Measurements from ENCODE around the gene TFAP2A.

Gene TFAP2A

DNA sequence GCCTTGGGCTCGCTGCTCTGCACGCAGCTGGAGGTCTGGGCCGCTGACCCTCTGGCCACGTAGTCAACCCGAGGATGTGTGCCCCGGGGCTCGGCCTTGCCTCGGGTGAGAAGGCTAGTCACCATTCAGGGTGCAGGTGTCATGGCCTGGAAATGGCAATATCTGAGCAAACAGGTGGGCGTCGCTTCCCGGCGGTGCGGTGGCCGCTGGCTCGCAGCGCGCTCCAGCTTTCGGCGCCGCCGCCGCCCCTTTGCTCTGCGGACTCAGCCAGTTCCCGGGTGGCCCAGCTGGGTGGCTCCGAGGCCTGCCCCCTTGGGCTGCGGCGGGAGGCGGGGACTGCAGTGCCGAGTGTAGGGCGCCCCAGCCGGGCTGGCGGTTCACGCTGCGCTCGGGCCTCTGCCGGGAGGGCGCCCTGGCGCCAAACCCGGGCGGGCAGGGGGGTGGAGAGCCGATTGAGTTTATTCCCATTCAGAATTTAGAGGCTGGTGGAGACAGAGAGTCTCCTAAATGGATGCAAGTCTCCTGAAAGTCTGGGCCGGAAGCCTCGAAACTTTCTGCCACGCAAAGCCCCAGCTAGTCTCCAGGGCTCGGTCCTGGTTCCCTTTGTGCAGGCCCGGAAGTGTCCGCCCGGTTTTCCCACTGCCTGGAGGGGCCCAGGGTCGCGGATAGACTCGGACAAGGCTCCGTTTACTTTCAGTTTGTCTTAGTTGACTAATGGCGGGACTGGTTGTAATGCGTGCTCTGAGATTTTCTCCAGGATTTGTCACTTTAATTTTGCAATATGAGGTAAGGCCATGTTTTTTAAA is 11.3 kb upstream of the TFAP2A start:
- DNase-seq (ENCODE audit: low read depth in 3 of 3) = no peak

DNA sequence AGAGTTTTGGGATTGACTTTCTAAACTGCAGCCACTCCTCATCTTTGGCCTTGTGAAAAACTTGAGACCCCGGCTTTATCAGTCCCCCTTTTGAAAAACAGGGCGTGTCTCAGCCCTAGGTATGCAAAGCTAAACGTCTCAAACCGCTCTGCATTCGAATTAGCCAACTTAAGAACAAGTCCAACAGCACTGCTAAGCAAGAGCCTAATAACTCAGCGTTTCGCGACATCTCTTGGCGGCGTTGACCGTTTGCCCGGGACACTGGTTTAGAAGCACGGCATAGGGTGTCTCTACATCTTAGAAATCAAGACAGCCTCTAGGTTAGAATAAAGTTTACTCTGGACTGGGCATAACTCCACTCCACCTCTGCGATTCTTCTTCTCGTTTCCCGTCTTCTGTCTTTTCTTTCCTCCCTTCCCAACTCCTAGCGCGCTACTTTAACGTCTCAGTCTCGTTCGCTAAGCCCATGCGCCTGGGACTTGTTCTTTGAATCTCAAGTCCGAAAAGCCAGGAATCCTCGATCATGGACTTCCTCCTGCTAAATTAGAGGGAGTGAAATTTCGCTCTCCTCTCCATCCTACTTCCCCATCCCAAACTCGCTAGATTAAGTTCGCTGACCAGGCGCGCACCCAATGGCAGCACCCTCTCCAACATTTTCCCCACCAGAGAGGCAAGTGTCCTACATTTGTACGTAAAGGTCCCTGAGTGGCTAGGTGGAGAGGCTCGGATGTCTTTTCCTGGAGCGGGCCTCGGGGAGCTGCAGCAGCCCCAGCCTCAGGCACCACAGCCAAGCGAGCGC is 10.5 kb upstream of the TFAP2A start:
- DNase-seq (ENCODE audit: low read depth in 3 of 3) = no peak

DNA sequence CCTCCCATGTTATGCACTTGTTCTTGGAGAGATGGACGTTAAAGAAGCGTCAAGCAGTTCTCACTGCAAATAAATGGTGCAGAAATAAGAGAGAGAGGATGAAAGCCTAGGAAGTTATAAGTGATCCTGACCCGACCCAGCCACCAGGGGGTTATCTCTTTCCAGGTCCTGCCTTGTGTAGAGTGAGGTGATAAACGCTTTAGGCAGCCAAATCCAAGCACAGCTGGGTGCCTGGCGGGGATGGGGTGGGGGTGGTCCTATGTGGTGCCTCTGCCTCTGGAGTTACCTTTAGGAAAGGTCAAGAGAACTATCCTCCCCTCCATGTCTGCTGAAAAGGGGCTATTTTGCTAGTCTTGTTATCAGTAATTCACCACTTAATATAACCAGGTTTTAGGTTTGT is 9.2 kb upstream of the TFAP2A start:
- DNase-seq (ENCODE audit: low read depth in 3 of 3) = no peak

DNA sequence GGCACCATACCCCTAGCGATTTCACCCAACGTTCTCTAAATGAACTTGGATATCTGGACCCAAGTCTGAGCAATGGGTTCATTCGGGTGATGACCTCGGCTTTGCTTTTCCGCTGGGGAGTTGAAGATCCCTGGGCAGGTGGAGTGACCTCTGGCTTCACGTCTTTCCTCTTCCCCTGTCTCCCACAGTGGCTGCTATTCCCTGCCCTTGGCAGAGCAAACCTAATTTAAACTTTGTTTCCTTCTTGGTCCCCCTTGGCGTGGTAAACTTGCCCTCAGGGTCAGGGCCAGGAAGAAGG is 7.8 kb upstream of the TFAP2A start:
- no peak for DNase-seq (ENCODE audit: low read depth in 3 of 3)

DNA sequence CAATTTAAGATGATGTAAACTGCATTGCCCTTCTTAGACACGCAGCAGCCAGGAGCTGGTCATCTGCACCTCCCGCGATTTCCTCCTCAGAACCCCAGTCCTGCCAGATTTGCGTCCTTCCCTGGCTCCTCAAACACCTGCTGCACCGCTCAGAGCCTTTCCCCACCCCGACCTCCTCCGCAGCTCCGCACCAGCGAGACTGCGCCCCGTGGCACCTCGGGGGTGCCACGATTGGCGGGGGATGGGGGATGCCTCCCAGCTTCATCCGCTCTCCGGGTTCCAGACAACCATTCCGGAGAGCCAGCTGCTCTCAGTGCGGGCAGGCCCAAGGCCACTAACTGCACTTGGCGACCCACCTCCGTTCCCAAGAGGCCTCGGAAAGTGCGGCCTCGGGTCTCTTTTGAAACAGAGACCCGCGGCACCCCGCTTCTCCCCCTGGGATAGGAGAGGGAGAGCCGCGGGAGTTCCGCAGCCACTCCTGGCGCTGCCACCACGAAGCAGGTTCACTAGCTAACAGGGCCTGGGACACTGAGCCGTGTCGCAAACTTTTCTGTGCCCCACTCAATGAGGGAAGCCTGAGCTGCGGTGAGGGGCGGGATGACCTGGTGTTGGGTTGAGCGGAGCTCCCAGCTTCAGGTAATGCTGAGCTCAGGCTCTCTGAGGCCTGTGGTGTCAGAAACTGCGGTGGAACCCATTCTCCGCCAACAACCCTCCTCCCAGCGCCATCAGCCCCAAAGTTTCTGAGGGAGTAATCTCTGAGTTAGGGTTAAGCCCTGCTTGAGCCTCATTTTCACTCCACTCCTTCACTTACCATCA is 7.3 kb upstream of the TFAP2A start:
- DNase-seq (ENCODE audit: low read depth in 3 of 3) = no peak

DNA sequence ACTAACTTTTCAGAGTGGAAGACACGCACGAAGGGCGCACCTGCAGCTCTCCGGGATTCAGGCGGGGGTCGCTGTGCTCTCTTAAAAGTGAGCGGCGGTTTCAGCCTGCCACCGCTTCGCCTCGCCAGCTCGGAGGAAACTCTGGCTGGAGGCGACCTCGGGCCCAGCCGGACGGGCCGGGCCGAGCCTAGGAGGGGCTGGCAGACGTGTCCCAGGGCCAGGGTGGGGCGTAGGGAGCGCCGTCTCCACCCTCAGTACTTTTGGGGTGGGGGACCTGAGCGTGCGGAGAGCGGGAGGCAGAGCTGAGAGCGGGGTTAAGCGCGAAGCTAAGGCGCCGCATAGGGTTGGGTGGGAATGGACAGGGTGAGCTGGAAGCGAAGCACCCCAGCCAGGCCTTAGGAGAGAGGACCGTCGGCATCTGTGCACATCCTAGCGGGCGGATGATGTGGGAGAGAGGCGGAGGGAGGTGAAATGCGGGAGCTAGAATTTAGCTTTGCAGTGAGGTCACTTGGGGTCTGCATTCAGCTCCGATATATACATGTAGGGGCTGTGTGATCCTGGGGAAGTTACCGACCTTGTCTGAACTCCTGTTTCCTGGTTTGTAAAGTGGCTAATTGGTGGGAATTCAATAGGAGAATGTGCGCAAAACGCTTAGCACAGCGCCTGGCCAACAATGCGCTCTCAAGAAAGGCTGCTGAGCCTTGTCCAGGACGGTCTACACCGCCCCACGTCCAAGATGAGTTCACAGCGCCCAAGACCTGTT is 6.5 kb upstream of the TFAP2A start:
- no peak for DNase-seq (ENCODE audit: low read depth in 3 of 3)

DNA sequence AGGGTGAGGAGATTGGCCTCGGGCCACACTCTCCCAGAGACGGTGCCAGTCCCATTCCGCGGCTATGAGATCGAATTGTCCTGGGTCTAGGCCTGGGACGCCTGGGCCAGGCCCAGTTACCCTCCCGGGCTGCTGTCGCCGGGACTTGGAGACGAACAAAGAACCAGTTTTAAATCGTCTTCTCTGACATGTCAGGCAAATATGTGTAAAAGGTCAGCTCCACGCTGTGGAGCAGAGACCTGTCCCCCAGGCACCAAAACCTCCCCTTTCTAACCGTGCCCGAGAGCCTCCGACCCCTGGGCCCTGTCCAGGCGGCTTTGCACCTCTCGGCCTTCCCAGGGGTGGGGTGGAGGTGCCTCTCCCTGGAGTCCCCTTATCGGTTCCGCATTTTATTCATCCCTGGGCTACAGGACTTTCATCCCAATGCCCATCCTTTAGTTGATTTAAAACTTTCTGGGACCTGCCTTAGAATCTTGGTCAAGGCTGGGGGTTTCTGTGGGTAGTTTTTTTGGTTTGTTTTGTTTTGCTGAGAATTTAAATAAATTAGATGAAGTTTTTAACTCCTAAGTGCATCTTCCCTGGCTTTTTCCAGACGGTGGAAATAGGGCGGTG is 5.8 kb upstream of the TFAP2A start:
- no peak for DNase-seq (ENCODE audit: low read depth in 3 of 3)

DNA sequence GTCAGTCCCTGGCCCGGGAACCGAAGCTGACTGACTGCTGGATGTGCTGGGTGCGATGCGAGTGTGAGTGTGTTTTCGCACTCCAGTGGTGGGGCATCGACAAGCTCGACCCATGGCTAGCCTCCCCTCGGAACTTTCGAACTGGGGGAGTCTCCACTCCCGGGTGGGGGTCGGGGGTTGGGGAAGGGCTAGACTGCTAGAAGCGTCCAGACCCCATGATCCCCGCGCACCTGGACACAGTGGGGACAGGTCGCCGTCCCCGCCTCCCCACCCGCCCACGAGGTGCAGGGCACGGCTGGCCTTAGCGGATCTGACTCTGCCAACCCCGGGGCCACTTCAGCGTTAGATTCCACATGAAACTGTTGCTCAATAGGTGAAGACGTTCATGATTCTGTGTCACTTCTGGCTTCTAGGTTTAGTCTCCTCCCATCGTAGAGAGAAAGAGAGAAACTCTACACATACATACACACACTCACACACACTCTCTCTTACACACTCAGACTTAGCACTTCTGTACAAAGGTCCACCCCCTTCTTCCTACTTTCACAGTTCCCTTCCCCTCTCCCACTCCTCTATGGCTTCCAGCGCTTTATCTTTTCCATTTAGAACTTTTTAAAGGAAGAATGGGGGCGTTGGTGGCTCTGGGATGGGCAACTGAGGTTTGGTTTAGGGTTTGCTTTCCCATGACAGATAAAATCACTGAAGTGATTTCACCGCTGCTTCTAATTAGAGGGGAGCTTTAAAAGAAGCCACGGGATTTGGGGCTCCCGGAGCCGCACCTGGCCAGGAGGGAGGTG is 5.1 kb upstream of the TFAP2A start:
- DNase-seq (ENCODE audit: low read depth in 3 of 3) = no peak

DNA sequence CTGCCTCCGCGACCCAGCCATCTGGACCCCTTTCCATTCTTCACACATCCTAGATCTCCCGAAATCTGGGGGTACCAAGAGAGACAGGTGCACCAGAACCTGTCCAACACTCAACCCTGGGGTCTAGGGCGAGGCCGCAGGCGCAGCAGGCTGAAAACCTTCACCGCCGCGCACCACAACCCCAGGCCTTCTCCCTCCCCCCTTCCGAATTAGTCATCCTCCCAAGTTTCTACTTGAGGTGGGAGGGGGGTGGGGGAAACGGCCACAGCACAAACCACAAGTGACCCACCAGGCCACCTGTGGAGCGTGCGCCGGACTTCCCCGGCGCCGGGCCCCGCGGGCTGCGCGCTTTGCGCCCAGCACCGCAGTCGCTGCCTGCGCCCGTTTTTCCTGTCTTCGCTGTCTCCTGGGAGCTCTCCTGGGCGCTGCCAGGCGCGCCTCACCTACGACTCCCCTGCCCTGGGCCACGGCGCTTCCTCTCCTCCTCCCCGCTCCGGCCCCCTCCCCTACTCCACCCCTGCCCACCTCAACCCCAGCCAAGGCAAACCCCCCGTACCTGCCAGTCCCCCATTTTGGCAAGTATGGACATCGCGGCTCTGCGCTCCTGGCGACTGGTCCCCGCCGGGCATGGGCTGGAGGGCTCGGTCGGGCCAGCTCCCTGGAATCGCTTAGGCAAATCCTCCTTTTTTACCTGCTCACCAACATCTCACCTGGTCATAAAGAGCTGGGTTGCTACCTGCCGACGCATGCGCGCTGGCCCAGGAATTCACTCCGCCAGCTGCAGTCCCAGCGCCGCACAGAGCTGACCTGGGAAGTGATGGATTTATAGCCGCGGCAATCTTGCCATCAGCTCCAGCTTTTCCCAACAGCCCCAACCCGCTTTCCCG is 4.2 kb upstream of the TFAP2A start:
- DNase-seq (ENCODE audit: low read depth in 3 of 3) = no peak

DNA sequence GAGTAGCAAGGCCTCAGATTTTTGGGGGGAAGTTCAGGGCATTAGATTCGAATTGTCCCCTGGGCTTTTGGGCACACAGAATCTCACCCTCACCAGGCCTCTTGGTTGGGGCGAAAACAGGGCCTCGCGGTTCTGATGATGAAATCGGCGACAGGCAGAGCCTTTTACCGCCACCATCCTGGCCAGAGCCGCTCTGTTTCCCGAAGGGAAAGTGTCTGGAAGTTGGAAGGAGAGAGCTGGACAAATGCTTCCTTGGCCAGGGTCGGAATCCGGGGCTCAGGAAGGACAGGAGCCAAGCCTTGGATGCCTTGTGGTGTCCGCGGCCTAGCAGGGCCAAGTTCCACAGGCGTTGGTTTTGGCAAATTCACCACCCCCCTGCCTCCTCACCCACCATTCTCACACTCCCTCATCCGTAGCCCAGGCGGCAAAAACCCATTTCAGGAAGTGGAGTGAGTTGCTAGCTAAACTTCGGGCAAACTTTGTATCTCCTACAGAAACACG is 3.5 kb upstream of the TFAP2A start:
- DNase-seq (ENCODE audit: low read depth in 3 of 3) = no peak

DNA sequence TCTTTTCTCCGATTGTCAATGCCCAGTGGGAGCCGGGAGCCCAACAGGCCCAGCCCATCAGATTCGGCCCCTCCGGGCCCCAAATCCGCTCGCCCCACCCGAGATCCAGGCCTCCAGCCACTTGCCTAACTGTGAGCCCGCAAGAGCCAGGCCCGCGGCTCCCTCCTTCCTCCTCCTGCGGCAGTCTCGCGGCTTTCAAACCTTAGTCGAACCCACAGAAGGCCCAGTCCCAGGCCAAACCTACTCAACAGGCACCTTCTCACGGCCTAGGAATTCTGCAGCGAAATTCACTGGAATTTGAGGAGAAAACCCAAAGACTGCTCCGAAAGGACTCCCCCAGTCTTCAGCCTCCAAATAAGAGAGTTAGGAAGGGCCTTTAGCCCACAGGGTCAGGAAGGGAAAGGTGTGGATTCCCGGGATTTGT is 2.8 kb upstream of the TFAP2A start:
- DNase-seq (ENCODE audit: low read depth in 3 of 3) = no peak

DNA sequence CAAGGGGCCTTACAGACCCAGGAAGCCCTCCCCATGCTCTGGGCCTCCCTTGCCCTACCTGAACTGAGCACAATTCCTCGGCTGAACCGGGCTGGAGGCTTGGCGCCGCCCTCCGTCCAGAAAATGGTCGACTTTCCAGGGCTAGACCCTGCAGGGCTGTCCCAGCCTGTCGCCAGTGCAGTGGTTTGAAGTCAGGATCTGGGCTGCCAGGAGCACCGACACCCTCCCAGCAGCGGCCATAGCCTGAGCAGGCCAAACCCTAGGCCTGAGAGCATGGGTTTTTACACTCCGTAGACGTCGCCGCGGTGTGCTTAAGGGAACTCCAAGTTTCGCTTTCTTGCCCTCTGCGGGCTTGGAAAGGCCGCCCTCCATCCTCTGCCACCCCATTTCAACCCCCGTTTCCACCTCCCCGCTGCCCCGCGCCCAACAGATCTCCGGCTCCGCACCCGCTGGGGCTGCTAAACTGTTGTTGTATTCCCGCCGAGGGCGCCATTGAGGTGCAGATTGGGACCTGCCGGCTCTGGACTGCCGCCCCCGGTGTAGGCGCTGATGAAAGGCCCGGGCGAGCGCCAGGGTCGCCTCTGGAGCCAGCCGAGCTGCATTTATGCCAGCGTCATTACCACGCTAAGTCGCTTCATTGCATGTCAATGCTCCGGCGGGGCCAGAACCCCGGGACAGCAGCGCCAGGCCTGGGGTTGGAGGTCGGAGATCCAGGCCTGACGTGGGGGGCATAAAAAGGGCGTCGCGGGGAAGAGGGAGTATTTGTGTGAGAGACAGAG is 2.2 kb upstream of the TFAP2A start:
- no peak for DNase-seq (ENCODE audit: low read depth in 3 of 3)

DNA sequence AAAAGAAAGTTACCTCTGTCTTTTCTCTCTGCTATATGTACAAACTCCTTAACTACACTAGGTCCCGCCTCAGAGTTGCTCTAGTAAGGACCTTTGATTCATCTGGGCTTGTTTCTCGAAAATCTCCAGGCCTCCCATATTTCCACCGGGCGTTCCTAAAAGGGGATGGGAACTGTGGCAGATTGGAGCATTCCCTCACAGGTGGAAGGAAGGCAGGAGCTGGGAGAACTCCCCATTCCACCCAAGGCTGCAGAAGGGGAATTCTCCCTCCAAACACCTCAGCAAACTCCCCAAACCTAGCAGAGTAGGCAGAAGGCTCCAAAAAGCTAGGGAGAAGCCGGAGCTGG is 1.6 kb upstream of the TFAP2A start:
- no peak for DNase-seq (ENCODE audit: low read depth in 3 of 3)

DNA sequence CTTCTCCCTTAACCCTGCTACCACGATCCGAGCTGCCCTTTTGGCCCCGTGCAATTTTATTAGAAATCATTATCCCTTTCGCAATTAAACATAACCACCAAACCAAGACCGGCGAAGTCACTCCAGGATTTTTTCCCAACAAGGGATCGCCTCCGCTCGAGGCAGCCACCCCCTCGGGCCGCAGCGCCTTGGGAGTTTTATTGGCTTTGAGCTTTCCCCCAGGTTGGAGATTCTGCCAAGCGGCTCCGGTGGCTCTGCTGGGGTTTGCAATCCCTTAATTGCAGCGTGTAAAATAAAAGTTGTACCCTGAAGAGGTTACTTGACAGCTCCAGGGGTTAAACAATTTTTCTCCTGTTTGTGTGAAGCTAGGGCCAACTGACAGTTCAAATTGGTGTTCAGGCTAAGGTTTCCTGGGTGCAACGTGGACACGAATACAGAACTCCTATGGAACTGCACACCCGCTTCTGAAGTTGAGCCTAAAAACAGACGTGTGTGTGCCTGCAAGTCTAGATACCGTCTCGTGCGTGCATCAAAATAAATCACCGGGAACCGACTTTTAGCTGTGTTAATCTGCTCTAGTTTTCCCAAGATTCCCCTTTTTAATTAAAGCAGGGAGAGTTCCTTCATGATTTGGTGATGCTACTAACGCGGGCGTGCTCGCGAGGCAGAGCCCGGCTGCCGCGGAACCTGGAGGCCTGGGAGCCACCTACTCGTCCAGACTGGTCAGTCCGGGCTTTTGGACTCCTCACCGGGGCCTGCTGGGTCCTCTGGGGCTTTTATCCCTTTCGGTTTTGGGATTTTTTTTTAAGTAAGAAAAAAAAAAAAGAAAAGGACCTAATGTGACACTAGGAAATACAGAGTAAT is 975 bp upstream of the TFAP2A start:
- DNase-seq (ENCODE audit: low read depth in 3 of 3) = no peak

DNA sequence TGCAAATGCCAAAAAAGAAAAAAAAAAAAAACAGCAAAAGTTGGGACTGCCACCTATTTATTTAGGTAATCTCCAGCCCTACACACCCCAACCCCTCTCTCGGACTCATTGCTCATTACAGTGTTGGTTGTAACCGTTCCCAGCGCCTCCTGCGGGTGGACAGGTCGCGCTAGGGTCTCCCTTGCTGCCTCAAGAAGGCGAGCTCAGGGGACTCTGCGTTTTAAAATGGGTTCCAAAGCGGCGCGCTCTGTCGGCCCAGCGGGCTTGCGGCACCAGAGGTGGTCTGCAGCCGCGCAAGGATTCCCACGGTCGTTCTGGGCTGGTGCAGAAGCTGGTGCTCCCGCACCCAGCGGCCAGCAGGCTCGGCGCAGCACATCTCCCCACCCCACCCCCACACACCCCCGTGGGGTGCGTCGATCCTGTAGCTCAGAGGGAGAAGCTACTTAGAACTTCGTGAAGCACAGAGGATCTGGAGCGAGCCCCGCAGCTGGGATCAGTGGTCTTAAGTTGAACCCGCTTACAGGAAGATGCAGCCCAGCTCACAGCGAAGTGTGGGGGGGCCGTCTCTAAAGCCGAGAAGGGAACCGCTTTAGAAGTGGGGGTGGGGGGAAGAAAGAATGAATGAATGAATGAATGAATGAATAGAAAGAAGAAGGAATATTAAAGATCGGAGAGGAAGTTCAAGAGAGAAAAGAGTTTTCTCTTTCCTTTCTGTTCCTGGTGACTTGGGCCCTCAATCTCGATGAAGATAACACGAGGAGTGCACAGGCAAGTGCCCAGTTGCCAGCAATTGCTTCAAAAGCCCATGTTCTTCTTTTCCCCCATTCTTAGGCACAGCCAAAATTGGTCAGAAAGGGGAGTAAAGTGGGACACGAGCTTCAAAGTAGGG is 780 bp downstream of the TFAP2A start:
- DNase-seq (ENCODE audit: low read depth in 3 of 3) = no peak

DNA sequence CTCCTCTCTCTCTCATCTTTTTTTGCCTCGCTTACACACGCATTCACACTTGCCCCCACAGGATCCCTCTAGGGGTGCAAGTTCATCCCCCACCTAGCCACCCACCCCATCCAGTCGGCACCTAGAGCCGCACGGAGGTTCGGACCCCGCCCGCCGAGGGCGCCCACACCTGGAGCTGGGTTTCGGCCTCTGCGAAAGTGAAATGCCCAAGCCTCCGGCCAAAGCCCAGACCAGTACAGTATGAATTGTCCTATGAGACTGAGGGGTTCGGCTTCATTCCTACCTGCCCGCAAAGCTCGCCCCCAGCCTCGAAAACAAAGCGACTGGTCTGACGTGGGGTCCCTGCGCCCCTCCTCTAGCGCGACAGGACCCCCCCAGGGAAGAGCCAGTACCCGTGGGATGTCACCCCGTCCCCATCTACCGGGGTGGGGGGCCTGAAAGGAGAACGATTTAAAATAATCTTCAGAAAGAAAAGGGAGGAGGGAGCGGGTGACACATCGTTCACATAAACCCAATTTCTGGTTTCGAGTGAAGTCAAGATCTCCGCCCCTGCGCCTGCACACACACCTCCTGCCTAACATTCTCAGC is 1.5 kb downstream of the TFAP2A start:
- no peak for DNase-seq (ENCODE audit: low read depth in 3 of 3)

Measured in stimulated activated CD4-positive, alpha-beta T cell treated with anti-CD3 and anti-CD28 coated beads, TNF-alpha, amount 100 ng/mL, for 4 hours (primary cell).